Measurements from ENCODE around the gene ZNF689. TPM values are rescaled to one million over a fixed set of nuclear protein-coding genes. Genes with fewer than 3 reads are reported as not detected.
A peak's percentile ranks its signal among the peaks of the same experiment; 100 is the strongest.

The ZNF689 gene
- total and polyA plus RNA-seq, 2 of the 13 experiments (the other 11 are each of a cell fraction or from before 2014, with no cell fraction given): 9.7 to 19.5 TPM

DNA sequence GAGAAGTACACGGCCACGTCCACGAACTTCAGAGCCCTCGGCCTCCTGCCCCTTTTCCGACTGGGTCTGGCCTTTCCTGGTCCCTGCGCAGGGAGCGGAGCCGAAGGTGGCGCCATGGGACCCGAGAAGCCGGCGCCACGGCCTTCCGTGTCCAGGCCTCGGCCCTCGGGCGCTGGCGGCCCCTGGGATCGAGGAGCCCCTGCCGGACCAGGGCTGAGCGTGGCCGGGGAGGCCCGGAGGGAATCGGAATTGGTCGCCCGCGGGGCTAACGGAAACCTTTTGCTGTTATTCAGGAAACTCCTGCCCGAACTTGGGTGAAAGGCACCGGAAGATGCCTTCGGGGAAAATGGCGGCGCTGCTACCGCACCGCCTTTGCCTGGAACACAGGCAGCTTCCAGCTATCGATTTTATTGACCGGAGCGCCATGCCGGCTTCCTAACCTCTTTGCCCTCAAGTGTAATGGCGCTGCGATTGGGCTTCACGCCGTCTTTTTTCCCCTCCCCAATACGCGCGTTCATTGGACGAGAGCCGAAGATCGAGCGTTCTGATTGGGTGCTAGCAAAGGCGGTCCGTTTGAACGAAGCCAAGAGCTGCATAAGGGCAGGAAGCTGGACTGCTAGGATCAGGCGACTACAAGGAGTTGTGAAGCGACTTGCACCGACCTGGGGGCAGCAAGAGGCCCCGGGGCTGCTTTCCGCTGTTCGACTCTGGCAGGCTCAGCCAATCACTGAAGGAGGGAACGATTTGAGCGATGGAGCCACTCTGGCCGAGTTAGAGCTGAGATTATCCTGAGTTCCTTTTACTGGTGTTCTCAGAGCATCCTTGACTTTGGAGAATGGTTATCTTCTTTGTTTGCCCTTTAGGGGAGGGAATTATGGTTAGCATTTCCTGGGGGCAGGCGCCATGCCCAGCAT lies at the start of gene ZNF689 (continued):
- TF ChIP-seq ZNF205 (CRISPR knock-in tag; IDR thresholded peaks at IDR 0.05) (peak; percentile 94), ZNF749 (CRISPR knock-in tag; IDR thresholded peaks at IDR 0.05; ENCODE audit: borderline replicate concordance) (peak; percentile 24; the same call in 1 of the 2 replicates), SIN3A (IDR thresholded peaks at IDR 0.05; ENCODE audit: borderline replicate concordance, low read depth, low read length) (peak; percentile 94), SCMH1 (CRISPR knock-in tag; IDR thresholded peaks at IDR 0.05; ENCODE audit: borderline replicate concordance) (no peak), CC2D1A (CRISPR knock-in tag; IDR thresholded peaks at IDR 0.05) (0 out of 2 replicates have a peak, but pooled peaks have one; percentile 79), CBFB (CRISPR knock-in tag; IDR thresholded peaks at IDR 0.05) (no peak; the same call in 1 of the 2 replicates), ZBTB42 (CRISPR knock-in tag; IDR thresholded peaks at IDR 0.05) (0 out of 2 replicates have a peak, but pooled peaks have one; percentile 60), ZNF567 (CRISPR knock-in tag; IDR thresholded peaks at IDR 0.05; ENCODE audit: borderline replicate concordance) (no peak; the same call in none of the 2 replicates), ZFY (CRISPR knock-in tag; IDR thresholded peaks at IDR 0.05) (peak; percentile 100), ZBTB20 (CRISPR knock-in tag; IDR thresholded peaks at IDR 0.05; ENCODE audit: borderline replicate concordance, low read depth) (peak; percentile 64; the same call in 1 of the 2 replicates), POLR2G (IDR thresholded peaks at IDR 0.05; ENCODE audit: low read depth, low read length) (peak; percentile 92), ETV5 (CRISPR knock-in tag; IDR thresholded peaks at IDR 0.05; ENCODE audit: borderline replicate concordance) (peak; percentile 89), ZNF383 (CRISPR knock-in tag; IDR thresholded peaks at IDR 0.05; ENCODE audit: borderline replicate concordance) (no peak; the same call in 1 of the 2 replicates), ZNF724P (CRISPR knock-in tag; IDR thresholded peaks at IDR 0.05; ENCODE audit: borderline replicate concordance) (0 out of 2 replicates have a peak, but pooled peaks have one; percentile 60), ATF1 (CRISPR knock-in tag; IDR thresholded peaks at IDR 0.05) (peak; percentile 91), SP2 (CRISPR knock-in tag; IDR thresholded peaks at IDR 0.05) (peak; percentile 77), ZNF781 (CRISPR knock-in tag; IDR thresholded peaks at IDR 0.05; ENCODE audit: borderline replicate concordance, not compliant biosample characterization) (peak; percentile 96), EZH2 (conservative IDR thresholded peaks at IDR 0.05; ENCODE audit: low read depth, low read length) (no peak)
- TF ChIP-seq, protein P1, sequence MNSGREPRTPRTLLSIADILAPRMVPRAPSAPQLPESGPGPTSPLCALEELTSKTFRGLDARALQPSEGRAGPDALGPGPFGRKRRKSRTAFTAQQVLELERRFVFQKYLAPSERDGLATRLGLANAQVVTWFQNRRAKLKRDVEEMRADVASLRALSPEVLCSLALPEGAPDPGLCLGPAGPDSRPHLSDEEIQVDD (CRISPR knock-in tag; IDR thresholded peaks at IDR 0.05; ENCODE audit: borderline replicate concordance): no peak; the same call in 1 of the 2 replicates
- TF ChIP-seq, protein P2, sequence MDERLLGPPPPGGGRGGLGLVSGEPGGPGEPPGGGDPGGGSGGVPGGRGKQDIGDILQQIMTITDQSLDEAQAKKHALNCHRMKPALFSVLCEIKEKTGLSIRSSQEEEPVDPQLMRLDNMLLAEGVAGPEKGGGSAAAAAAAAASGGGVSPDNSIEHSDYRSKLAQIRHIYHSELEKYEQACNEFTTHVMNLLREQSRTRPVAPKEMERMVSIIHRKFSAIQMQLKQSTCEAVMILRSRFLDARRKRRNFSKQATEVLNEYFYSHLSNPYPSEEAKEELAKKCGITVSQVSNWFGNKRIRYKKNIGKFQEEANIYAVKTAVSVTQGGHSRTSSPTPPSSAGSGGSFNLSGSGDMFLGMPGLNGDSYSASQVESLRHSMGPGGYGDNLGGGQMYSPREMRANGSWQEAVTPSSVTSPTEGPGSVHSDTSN (CRISPR knock-in tag; IDR thresholded peaks at IDR 0.05): 0 out of 2 replicates have a peak, but pooled peaks have one; percentile 7
- TF ChIP-seq, protein P3, sequence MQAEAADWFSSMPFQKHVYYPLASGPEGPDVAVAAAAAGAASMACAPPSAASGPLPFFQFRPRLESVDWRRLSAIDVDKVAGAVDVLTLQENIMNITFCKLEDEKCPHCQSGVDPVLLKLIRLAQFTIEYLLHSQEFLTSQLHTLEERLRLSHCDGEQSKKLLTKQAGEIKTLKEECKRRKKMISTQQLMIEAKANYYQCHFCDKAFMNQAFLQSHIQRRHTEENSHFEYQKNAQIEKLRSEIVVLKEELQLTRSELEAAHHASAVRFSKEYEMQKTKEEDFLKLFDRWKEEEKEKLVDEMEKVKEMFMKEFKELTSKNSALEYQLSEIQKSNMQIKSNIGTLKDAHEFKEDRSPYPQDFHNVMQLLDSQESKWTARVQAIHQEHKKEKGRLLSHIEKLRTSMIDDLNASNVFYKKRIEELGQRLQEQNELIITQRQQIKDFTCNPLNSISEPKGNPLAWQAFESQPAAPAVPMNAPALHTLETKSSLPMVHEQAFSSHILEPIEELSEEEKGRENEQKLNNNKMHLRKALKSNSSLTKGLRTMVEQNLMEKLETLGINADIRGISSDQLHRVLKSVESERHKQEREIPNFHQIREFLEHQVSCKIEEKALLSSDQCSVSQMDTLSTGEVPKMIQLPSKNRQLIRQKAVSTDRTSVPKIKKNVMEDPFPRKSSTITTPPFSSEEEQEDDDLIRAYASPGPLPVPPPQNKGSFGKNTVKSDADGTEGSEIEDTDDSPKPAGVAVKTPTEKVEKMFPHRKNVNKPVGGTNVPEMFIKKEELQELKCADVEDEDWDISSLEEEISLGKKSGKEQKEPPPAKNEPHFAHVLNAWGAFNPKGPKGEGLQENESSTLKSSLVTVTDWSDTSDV (CRISPR knock-in tag; IDR thresholded peaks at IDR 0.05): peak; percentile 85
- TF ChIP-seq, protein P4, sequence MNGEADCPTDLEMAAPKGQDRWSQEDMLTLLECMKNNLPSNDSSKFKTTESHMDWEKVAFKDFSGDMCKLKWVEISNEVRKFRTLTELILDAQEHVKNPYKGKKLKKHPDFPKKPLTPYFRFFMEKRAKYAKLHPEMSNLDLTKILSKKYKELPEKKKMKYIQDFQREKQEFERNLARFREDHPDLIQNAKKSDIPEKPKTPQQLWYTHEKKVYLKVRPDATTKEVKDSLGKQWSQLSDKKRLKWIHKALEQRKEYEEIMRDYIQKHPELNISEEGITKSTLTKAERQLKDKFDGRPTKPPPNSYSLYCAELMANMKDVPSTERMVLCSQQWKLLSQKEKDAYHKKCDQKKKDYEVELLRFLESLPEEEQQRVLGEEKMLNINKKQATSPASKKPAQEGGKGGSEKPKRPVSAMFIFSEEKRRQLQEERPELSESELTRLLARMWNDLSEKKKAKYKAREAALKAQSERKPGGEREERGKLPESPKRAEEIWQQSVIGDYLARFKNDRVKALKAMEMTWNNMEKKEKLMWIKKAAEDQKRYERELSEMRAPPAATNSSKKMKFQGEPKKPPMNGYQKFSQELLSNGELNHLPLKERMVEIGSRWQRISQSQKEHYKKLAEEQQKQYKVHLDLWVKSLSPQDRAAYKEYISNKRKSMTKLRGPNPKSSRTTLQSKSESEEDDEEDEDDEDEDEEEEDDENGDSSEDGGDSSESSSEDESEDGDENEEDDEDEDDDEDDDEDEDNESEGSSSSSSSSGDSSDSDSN (CRISPR knock-in tag; IDR thresholded peaks at IDR 0.05): peak; percentile 99

Data from HepG2 (cell line).